TTC549 (cell line): ENCODE results near the gene IGSF21.

Source experiments
- FAIRE-seq: peaks from 2 replicates; lab custom pipeline; 2012; peaks lifted over from hg19 to GRCh38; lab: Jason Lieb, UNC

Gene IGSF21

DNA sequence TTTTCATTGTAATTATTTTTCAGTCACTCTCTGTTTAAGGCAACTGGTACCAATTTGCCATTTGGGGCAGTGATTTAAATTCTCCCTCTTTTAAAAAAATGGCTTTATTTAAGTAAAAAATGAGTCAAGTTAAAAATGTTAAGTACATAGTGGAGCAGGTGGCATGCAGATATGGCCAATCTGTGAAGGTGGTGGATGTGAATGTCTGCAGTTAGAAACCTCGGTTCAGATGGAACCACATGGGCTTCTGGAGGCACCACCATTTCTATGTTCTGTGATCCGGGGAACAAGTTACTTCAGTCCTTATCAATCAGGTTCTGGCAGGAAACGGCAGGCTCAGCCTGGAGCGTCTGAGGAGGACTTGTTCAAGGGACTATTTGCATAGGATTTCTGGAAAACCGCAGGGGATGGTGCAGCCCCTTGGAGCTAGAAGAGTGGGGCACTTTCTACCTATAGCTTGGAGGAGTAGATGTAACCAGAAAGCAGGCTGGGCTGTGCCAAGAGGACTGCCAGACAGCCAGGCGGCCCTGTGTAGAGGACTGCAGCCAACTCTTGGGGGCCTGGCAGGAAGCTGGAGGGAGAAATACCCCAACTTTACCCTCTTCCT, 12.3 kb downstream of the IGSF21 start:
- FAIRE-seq: no peak

DNA sequence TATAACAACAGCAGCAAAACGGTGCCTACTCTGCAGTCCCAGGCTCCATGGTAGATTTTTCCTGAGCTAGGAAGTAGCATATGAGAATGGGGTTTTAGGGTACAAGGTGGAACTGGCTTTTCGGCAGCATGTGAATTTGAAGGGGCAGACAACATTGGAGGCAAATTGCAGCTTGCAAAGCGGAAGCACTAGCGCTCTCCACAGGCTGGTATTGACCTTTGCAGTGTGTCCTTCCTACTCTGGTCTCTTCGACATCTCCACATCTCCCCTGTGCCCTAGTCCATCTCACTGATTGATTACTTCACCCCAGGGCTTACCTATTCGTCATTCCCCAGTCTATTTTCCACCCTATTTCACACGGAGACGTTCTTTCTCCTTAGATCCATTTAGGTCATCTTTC, 13.0 kb downstream of the IGSF21 start:
- no peak for FAIRE-seq

DNA sequence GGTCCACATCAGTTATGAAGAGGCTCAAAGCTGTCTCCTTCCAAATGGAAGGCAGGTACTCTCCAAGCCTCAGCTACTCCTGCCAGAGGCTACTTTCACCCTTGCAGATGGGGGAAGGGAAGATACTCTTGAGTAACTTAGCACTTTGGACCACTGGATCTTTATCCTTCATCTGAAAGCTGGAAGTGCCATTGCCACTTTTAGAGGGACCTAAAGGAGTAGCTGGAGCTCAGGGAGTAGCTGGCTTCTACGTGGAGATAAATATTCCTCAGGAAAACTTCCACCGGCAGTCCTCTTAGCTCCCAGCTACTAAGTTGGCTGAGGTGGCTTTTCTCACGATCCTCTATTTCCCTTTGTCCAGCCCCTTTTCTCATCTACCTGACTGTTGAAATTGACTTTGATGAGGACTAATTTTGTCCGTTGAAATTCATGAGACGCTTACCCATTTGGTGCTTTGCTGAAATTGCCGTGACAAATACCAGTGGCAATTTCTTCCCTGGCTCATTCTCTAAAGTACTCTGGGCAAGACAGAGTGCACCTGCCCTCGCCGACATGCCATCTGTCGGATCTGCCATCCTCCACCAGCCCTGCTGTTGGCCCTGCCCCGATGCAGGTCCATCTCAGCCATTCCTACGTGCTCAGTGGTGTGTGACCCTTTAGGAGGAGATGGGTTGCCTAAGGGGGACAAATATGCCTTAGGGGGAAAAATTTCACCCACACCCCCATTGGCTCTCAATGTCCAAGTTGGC, 13.6 kb downstream of the IGSF21 start:
- no peak for FAIRE-seq

DNA sequence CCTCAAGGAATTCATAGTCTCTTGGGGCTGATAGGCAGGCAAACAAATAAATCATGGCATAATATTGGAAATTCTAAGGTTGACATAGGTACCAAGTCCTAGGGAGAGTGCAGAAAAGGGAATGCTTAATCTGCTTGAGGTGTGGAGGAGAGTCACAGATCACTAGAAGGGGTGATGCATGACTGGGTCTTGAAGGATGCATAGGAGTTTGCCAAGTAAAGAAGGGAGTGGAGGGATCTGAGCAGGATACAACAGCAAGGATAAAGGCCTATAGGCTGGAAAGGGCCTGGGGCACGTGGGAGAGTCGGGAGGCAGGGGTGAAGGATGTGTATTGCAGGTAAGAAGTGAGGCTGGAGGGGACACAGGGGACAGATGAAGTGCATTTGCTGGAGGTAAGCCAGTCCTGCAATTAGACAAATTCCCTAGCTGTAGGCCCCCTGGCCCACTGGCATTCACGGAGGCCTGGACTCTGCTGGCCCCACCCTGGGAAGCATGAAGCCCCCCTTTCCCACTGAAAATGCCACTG, 15.9 kb downstream of the IGSF21 start:
- FAIRE-seq: no peak

DNA sequence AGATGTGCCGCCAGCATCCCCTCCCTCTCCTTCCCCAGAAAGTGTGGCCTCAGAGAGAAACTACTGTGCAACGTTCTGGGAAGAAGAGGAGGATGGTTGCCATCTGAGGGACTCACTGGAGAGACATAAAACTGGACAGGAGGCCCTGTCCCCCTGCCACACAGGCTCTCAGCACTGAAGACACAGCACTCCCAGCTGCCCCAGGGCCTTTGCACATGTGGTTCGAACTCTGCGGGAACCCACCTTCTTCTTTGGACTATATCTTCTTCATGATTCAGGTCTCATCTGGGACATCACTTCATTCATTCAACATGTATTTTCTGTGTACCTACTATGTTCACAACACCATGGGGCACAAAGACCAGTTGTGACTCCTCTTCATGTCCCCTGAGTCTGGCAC, 17.4 kb downstream of the IGSF21 start:
- no peak for FAIRE-seq

DNA sequence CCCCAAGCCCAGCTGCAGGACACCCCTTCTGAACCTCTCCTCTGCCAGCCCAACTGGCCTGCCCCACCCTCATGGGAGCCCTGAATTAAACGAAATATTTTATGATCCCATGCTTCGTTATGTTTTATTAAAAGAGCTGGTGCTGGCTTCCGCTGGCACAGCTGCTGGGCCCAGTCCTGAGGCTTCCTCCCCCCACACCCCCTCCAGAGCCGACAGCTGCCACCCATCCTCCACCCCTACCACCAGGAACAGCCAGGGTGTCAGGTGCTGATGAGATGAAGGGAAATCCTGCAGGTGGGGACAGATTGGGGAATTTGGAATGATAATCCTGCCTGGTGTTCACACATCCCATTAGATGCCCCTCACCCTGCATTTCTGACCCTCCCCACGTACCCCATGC, 19.0 kb downstream of the IGSF21 start:
- no peak for FAIRE-seq

DNA sequence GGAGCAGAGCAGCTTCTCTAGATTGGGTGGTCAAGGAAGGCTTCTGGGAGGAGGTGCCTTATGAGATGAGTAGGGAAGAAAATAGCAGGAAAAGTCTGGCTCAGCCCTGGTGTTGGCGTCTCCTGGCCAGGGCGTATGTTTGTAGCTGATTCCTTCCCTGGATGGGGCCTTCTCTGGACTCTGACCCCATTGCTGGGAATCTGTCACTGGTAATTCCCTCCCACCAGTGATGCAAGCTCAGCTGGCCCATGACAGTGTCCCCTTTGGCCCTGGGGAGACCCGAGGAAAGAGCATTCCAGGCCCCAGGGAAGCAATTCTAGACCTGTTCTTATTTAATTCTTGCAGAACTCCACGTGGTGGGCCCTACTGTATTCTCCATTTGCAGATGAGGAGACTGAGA, 20.7 kb downstream of the IGSF21 start:
- no peak for FAIRE-seq

DNA sequence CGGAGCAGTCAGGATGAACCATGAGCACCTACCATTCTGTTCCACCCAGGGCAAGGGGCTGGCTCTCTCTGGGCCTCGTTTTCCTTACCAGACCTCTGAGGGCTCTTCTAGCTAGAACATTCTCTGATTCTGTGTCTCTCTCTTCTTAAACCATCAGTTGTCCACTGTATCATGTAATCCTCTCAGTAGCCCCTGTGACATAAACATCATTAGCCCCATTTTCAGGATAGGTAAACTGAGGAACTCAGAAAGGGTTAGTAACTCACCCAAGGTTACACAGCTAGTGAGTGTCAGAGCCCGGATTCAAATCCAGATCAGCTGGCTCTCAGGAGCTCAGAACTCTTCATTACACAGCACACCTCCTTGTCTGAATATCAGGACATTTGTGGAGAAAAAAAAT, 22.8 kb downstream of the IGSF21 start:
- no peak for FAIRE-seq

DNA sequence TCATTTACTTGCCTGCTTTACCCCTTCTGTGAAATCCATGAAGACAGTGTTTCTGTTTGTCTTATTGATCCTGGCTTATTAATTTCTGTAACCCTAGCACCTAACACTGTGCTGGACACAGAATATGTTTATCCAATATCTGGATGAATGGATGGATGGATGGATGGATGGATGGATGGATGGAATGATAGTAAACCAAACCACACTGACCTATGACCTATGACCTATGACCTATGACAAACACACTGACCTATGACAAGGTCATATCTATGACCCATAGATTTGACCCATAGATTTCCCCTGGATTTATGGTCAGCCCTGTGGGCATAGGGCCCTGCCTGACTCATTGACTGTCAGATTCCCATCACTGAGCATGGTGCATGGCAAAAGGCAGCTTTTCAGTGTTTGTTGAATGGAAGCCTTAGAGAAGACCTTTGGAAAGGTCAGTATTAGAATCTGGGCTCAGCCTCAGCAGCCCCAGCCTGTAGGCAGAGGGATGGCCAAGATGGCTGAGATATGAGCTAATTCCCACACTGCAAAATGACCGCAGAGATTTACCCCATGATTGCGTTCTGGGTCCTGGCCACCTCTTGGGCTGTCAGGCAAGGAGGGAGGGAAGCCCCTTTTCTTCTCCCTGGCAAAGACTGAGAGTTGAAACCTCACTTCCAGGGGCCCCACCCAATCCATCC, 24.6 kb downstream of the IGSF21 start:
- FAIRE-seq: no peak

DNA sequence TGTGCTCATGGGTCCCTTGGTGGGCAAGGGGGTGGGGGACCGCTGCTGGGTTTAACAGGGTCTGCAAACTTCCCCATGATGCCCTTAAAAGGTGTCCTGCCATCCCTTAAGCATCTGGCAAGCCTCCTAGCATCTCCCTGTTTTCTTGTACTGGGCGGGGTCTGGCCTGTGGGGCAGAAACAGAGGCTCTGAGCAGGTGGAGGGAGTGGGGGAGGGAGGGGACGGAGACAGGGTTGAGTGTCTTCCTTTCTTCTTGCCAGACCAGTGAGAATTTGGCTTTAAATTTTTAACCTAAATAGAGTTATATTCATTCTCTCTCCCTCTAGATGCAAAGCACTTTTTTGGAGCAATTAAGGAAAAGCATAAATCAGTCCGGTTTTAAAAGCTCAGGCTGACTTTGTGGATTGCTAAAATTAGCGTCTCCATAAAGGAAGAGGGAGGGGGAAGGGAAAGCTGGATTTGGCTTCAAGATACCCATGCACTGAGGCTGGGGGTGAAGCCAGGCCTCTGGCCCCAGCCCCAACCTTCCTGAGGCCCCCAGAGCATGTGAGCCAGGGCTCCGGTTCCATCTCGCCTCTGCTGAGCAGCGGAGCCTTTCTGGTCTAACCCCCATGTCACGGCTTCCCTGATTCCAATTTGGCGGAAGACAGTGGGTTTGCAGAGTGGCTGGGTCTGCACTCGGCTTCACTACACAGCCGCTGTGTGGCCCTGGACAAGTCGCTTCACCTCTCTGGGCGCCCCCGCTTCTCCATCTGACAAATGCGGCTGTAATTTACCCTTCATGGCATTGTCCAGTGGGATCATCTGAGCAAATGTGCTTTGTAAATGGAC, 25.3 kb downstream of the IGSF21 start:
- FAIRE-seq: no peak

DNA sequence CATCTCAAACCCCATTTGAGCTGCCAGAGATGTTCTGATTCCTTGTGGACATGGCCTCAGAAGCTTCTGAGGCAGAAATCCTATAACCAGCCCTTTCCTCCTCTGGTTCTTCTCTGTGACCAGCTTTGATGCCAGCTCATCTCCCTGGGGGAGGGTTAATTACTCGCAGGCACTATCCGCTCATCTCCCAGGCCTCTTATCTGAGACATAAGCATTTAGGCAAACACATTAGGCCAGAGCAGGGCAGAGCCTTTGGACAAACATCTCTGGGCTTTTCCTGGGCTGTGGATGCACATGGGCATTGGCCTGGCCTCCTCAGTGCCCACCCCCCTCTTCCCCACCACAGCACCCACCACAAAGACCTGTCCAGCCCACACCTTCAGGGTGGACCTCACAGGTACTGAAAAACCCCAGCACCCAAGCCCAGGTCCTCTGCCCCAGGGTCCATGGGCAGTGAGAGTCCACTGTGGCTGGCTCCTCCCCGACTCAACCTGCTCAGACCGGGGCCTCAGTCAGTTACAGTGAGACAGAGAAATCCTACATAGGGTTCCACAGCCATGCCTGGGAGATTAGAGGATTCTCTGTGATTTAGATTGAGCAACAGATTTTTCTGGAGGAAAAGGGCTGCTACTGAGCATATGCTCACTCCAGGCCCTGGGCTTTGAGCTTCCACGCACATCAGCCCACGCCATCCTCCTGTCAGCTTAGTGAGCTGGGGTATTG, 26.9 kb downstream of the IGSF21 start:
- FAIRE-seq: no peak

DNA sequence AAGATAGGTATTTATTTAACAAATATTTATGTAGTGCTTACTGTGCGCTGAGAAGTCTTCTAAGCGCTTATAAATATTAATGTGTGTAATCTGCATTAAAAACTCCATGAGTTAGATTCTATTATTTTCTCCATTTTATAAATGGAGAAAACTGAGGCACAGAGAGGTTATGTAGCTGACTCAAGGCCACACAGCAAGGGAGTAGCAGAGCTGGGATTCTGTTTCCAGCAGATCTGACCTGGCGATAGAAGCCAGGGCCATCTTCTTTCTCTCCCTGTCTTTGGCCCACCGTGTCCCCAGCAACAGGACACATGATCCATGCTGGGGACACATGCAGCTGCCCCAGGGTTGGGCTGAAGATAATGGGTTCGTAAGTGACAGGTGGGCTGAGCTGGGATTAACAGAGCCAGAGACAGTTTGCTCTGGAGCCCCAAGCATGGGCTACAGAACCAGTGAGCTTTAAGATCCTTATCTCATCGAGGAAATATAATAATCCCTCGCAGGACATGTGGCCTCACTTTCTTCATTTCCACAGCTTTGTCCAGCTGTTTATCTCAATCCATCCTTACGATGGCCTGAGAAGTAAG, 30.3 kb downstream of the IGSF21 start:
- no peak for FAIRE-seq

DNA sequence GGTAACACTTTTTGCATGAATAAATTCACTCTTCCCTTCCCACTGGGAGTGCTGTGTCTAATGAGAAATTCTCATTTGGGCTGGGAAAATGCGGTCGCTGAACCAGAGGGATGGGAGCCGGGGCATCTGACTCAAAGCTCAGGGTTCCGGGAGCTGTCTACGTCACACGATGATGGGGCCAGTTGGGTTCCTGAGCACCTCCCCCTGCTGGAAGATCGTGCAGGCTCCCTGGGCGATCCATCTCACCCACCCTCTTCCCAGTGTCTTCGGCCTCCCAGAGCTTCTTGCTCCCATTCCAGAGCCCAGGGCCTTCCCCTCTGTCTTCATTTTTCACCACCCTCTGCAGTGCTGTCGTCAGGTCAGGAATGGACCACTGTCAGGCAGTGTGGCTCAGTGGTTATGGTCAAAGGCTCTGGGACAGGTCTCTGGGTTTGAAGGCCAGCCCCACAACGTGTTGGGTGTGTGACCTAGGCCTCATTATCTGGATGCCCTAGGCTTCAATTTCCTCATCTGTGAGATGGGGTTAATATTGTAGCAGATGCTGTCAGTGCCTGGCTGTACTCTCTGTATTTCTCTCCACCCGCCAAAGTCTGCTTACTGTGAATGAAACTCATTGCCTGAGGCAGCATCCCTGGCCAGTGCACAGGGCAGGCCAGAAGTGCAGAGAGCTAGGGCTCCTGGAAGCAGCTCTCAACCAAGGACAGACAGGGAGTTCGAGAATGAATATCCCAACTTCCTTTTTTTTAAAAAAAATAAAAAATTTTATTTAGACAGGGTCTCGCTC, 31.8 kb downstream of the IGSF21 start:
- FAIRE-seq: no peak

DNA sequence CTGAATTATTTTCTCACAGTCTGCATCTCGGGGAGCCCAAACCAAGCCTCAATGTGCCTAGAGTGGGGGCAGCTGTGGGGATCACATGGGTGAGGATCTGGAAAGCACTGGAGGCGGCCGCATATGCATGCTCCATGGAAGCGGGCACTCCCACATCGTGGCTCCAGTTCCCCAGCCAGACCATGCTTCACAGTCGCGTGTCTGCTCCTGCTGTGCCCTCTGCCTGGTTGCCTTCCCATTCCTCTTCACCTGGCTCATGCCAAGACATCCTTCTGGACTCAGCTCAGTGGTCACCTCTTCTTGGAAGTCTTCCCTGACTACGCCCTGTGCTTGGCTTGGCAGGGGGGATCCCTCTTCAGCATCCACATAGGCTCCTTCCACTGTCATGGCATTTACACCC, 32.8 kb downstream of the IGSF21 start:
- FAIRE-seq: no peak

DNA sequence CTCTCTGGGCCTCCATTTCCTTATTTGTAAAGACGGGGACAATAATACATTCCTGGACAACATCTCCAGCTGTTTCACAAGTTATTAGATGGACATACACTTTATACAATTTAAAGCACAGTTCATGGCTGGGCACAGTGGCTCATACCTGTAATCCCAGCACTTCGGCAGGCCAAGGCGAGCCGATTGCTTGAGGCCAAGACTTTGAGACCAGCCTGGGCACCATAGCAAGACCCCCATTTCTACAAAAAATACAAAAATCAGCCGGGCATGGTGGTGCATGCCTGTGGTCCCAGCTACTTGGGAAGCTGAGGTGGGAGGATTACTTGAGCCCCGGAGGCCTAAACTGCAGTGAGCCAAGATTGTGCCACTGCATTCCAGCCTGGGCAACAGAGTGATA, 34.1 kb downstream of the IGSF21 start:
- no peak for FAIRE-seq

DNA sequence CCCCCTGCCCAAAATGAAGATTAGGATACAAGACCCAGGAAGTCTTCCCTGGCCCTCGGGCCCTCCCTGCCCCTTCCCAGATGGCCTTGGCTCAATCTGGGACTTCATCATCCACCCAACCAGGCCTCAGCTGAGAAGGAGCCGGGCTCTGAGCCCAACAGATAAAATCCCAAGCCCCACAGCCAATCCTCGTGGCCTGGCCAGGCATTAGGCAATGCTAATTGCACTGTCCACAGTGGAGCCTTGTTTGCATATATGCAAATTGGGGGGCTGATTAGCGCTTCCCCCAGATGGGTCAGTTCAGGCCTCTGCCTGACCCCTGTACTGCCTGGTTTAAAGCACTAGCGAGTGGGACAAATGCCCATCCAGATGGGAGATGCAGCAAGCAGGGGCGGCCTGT, 34.9 kb downstream of the IGSF21 start:
- FAIRE-seq: no peak

DNA sequence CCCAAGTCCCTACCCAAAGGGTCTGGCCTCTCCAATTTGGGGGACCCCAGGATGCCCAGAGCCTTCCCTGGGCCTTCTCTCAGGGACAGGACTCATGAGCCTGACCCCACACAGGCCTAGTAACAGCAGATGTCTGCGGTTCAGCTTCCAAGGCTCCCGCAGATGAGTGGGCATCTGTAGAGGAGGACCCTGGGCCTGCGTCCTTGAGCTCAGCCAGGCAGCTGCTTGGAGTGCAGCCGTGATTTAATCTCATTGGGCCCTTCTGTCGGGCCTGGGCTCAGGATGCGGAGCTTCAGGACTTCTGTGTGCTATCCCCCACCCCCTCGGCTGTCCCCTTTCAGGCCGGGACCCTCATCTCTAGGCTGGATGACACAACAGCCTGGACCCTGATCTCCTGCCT, 35.4 kb downstream of the IGSF21 start:
- FAIRE-seq: no peak

DNA sequence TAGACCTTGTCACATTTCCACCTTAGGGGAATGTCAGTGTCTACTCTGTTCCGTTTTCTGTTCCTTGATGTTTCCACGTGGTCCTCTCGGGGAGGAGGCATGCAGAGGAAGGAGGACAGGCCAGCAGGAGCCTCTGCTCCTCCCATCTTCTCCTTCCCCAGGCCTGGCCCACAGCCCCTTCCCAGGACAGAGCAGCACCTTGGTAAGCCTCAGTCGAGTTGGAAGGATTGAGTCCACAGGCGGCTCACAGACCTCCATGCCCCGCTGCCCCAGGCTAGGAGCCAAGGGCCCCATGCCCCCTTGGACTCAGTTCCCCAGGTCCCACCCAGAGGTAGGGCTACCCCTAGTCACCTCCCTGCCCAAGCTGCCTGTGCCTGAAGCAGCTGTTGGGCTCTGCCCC, 36.5 kb downstream of the IGSF21 start:
- no peak for FAIRE-seq

DNA sequence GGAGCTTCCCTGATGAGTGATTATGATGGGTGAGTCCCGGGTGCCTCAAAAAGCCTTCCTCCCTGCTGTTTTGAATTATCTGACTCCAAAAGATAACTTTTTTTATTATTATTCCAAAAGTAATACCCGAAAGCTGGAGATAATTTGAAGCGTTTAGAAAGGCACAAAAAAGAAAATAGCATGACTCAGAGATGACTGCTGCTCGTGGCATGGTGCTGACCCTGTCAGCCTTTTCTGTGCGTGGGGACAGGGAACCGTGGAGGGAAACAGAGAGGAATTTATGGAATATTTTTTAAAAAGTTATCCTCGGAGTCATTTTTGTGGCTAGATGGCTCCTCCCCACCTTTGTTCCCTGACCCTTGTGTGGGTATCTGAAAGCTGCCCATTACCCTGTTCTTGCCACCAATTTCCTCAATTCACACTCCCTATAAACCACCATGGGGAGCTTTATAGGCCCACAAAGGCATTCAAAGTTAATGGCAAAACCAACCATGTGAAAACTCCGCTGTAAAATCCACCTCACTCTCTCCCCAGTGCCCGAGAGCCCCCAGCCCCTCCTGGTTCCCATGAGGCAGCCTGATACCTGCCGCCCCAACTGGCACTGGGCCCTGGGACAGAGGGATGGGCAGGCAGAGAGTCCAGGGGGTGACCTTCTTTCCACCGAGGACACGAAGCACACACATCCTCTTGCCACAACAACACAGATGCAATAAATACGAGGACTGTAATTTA, 37.5 kb downstream of the IGSF21 start:
- FAIRE-seq: no peak
